HepG2 (cell line): ENCODE results near the gene SERP1. TPM values are rescaled to one million over a fixed set of nuclear protein-coding genes. Genes with fewer than 3 reads are reported as not detected.

Source experiments
- ELF3 ChIP-seq: IDR thresholded peaks from 2 replicates; pipeline ENCODE4 v1.6.1; 2016; ENCODE audit warnings: missing genetic modification reagents, missing compliant biosample characterization
- GLI4 ChIP-seq: sonication (generic); formaldehyde crosslinking; IDR thresholded peaks from 2 replicates; pipeline ENCODE4 v1.5.1; 2020; ENCODE audit warnings: missing genetic modification reagents, mild to moderate bottlenecking, moderate library complexity, borderline replicate concordance
- HMGA1 ChIP-seq: sonication (generic); formaldehyde crosslinking; conservative IDR thresholded peaks from 2 replicates; pipeline ENCODE4 v1.4.0; 2020; ENCODE audit warnings: missing genetic modification reagents
- ISX ChIP-seq: sonication (generic); formaldehyde crosslinking; conservative IDR thresholded peaks from 2 replicates; pipeline ENCODE4 v1.5.0; 2020; ENCODE audit warnings: missing genetic modification reagents
- KAT2B ChIP-seq: fragments of 150-350 bp; IDR thresholded peaks from 2 replicates; pipeline ENCODE4 v1.6.1; 2014; ENCODE audit warnings: low read depth, low read length, borderline replicate concordance
- NR2C2 ChIP-seq: sonication (generic); formaldehyde crosslinking; IDR thresholded peaks from 2 replicates; pipeline ENCODE4 v1.4.0; 2020; ENCODE audit warnings: missing genetic modification reagents, mild to moderate bottlenecking, moderate library complexity, borderline replicate concordance
- PHF8 ChIP-seq: sonication (generic); formaldehyde crosslinking; IDR thresholded peaks from 2 replicates; pipeline ENCODE4 v1.5.0; 2020; ENCODE audit warnings: missing genetic modification reagents
- REL ChIP-seq: sonication (generic); formaldehyde crosslinking; conservative IDR thresholded peaks from 2 replicates; pipeline ENCODE4 v1.8.0; 2022; ENCODE audit warnings: mild to moderate bottlenecking, missing genetic modification reagents, moderate library complexity
- SP2 ChIP-seq: sonication (generic); formaldehyde crosslinking; IDR thresholded peaks from 2 replicates; pipeline ENCODE4 v1.5.1; 2020; ENCODE audit warnings: mild to moderate bottlenecking, missing genetic modification reagents
- SP5 ChIP-seq: IDR thresholded peaks from 2 replicates; pipeline ENCODE4 v1.6.1; 2016; ENCODE audit warnings: low read depth, borderline replicate concordance
- YEATS2 ChIP-seq: sonication (generic); formaldehyde crosslinking; IDR thresholded peaks from 2 replicates; pipeline ENCODE4 v1.4.0; 2020; ENCODE audit warnings: missing genetic modification reagents, borderline replicate concordance
- ZMYM4 ChIP-seq: sonication (generic); formaldehyde crosslinking; IDR thresholded peaks from 2 replicates; pipeline ENCODE4 v1.8.1; 2023; ENCODE audit warnings: mild to moderate bottlenecking, missing genetic modification reagents
- ZNF224 ChIP-seq: sonication (generic); formaldehyde crosslinking; IDR thresholded peaks from 2 replicates; pipeline ENCODE4 v1.5.0; 2020; ENCODE audit warnings: mild to moderate bottlenecking, missing genetic modification reagents
- polyA plus RNA-seq, 8 experiments: library from polyadenylated mRNA; depleted of rRNA in 3 of 8; stranded (reverse) in 7 of 8; unstranded in 1 of 8; fragments of >200 nt; fragmentation: Illumina TruSeq in 4 of 8; extraction: Trizol in 4 of 8; gene quantifications; 2 replicates each; pipeline versions ENCODE4 v1.2.1 to v1.2.3, GENCODE V29; 2011 to 2016; ENCODE audit warnings: low read depth in 4 of 8, missing spikeins in 1 of 8, mixed read lengths in 1 of 8; ENCODE audit not compliant: insufficient read depth in 1 of 8
- total RNA-seq, 5 experiments: library from RNA; depleted of rRNA; stranded (reverse); fragments of >200 nt; fragmentation: Illumina TruSeq; extraction: Trizol; gene quantifications; 2 replicates each; pipeline ENCODE4 v1.2.3, GENCODE V29; 2016; ENCODE audit warnings: low read depth in 1 of 5
- TF ChIP-seq, protein P1 (sequence below): sonication (generic); formaldehyde crosslinking; IDR thresholded peaks from 2 replicates; pipeline ENCODE4 v1.5.0; 2020; ENCODE audit warnings: mild to moderate bottlenecking, missing genetic modification reagents, moderate library complexity
- TF ChIP-seq, protein P2 (sequence below): IDR thresholded peaks from 2 replicates; pipeline ENCODE4 v1.6.1; 2016; ENCODE audit warnings: missing genetic modification reagents, missing compliant biosample characterization
- TF ChIP-seq, protein P3 (sequence below): sonication (generic); formaldehyde crosslinking; IDR thresholded peaks from 2 replicates; pipeline ENCODE4 v1.4.0; 2020; ENCODE audit warnings: missing genetic modification reagents
- TF ChIP-seq, protein P4 (sequence below): IDR thresholded peaks from 2 replicates; pipeline ENCODE4 v1.6.1; 2016

Gene SERP1
- total and polyA plus RNA-seq, 2 of the 13 experiments (the other 11 are each of a cell fraction or from before 2014, with no cell fraction given): 61.2 to 95.0 TPM

DNA sequence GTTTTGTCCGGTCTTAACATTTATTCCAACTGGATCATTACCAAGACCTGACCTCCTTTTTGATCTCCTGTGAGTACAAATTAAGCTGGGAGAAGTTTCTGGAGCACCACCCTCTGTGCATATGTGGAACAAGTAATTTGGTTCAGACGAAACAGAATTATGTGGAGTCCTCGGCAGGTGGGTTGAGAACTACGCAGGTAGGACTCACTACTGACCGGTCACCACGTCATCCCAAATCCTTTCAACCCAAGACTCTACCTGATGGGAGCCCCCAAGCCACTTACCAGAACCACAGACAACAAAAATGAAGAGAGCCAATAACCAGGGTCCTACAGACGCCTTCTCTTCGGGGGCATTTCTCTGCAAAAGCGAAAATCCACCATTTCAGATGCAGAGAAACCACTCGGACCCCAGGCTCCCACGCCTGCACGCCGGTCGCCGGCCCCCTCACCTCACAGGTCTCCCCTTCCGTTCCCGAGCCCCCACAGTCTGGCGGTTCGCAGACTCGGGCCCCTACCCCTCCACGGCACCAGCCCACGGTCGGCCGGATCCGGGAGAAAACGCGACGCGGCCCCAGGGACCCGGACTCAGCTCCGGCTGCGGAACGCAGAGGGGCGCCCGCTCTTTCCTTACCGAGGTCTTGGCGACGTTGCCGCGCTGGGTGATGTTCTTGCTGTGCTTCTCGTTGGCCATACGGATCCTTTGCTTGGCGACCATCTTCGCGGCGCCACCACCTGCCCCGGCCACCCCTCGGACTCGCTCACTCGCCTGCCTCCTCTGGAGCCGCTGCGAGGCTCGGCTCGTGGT is 674 bp downstream of the SERP1 start (continued):
- TF ChIP-seq, protein P1, sequence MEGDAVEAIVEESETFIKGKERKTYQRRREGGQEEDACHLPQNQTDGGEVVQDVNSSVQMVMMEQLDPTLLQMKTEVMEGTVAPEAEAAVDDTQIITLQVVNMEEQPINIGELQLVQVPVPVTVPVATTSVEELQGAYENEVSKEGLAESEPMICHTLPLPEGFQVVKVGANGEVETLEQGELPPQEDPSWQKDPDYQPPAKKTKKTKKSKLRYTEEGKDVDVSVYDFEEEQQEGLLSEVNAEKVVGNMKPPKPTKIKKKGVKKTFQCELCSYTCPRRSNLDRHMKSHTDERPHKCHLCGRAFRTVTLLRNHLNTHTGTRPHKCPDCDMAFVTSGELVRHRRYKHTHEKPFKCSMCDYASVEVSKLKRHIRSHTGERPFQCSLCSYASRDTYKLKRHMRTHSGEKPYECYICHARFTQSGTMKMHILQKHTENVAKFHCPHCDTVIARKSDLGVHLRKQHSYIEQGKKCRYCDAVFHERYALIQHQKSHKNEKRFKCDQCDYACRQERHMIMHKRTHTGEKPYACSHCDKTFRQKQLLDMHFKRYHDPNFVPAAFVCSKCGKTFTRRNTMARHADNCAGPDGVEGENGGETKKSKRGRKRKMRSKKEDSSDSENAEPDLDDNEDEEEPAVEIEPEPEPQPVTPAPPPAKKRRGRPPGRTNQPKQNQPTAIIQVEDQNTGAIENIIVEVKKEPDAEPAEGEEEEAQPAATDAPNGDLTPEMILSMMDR (CRISPR knock-in tag): no peak
- TF ChIP-seq SP5 (CRISPR knock-in tag) (no peak), NR2C2 (CRISPR knock-in tag) (no peak), YEATS2 (CRISPR knock-in tag) (no peak), SP2 (CRISPR knock-in tag) (no peak), ISX (no peak), ZNF224 (CRISPR knock-in tag) (no peak), PHF8 (CRISPR knock-in tag) (peak; percentile 1; the same call in 1 of the 2 replicates), GLI4 (CRISPR knock-in tag) (no peak; the same call in 1 of the 2 replicates), HMGA1 (no peak), ZMYM4 (CRISPR knock-in tag) (no peak), ELF3 (CRISPR knock-in tag) (no peak), REL (CRISPR knock-in tag) (no peak), KAT2B (no peak)
- TF ChIP-seq, protein P2, sequence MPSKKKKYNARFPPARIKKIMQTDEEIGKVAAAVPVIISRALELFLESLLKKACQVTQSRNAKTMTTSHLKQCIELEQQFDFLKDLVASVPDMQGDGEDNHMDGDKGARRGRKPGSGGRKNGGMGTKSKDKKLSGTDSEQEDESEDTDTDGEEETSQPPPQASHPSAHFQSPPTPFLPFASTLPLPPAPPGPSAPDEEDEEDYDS (CRISPR knock-in tag): no peak
- TF ChIP-seq, protein P3, sequence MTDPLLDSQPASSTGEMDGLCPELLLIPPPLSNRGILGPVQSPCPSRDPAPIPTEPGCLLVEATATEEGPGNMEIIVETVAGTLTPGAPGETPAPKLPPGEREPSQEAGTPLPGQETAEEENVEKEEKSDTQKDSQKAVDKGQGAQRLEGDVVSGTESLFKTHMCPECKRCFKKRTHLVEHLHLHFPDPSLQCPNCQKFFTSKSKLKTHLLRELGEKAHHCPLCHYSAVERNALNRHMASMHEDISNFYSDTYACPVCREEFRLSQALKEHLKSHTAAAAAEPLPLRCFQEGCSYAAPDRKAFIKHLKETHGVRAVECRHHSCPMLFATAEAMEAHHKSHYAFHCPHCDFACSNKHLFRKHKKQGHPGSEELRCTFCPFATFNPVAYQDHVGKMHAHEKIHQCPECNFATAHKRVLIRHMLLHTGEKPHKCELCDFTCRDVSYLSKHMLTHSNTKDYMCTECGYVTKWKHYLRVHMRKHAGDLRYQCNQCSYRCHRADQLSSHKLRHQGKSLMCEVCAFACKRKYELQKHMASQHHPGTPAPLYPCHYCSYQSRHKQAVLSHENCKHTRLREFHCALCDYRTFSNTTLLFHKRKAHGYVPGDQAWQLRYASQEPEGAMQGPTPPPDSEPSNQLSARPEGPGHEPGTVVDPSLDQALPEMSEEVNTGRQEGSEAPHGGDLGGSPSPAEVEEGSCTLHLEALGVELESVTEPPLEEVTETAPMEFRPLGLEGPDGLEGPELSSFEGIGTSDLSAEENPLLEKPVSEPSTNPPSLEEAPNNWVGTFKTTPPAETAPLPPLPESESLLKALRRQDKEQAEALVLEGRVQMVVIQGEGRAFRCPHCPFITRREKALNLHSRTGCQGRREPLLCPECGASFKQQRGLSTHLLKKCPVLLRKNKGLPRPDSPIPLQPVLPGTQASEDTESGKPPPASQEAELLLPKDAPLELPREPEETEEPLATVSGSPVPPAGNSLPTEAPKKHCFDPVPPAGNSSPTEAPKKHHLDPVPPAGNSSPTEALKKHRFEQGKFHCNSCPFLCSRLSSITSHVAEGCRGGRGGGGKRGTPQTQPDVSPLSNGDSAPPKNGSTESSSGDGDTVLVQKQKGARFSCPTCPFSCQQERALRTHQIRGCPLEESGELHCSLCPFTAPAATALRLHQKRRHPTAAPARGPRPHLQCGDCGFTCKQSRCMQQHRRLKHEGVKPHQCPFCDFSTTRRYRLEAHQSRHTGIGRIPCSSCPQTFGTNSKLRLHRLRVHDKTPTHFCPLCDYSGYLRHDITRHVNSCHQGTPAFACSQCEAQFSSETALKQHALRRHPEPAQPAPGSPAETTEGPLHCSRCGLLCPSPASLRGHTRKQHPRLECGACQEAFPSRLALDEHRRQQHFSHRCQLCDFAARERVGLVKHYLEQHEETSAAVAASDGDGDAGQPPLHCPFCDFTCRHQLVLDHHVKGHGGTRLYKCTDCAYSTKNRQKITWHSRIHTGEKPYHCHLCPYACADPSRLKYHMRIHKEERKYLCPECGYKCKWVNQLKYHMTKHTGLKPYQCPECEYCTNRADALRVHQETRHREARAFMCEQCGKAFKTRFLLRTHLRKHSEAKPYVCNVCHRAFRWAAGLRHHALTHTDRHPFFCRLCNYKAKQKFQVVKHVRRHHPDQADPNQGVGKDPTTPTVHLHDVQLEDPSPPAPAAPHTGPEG (CRISPR knock-in tag): peak; percentile 42; the same call in 1 of the 2 replicates
- TF ChIP-seq, protein P4, sequence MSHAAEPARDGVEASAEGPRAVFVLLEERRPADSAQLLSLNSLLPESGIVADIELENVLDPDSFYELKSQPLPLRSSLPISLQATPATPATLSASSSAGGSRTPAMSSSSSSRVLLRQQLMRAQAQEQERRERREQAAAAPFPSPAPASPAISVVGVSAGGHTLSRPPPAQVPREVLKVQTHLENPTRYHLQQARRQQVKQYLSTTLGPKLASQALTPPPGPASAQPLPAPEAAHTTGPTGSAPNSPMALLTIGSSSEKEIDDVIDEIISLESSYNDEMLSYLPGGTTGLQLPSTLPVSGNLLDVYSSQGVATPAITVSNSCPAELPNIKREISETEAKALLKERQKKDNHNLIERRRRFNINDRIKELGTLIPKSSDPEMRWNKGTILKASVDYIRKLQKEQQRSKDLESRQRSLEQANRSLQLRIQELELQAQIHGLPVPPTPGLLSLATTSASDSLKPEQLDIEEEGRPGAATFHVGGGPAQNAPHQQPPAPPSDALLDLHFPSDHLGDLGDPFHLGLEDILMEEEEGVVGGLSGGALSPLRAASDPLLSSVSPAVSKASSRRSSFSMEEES (CRISPR knock-in tag): no peak
